UCSD-AML1 (cell line): ENCODE data around the gene FNIP1.
A peak's percentile ranks its signal among the peaks of the same experiment; 100 is the strongest.
"Not testable (repeated sequence)": the region's sequence is repeated elsewhere in the genome, so short reads cannot be mapped to it uniquely, and the experiment has no call there.

Experiments
- DNase-seq: peaks from one replicate; lab custom pipeline; 2025; ENCODE audit not compliant: unreplicated experiment; lab: John Stamatoyannopoulos, UW

Gene FNIP1

GRCh38 chr5:131640043-131640856, 156.6 kb downstream of the FNIP1 start:
- DNase-seq: no peak

GRCh38 chr5:131639148-131639547, 157.7 kb downstream of the FNIP1 start:
- no peak for DNase-seq

- no peak for DNase-seq
These were observed 159.1 kb downstream of the FNIP1 start for GRCh38 chr5:131637694-131638093.

GRCh38 chr5:131635684-131636572, 160.9 kb downstream of the FNIP1 start:
- DNase-seq: no peak

GRCh38 chr5:131634996-131635683, 161.7 kb downstream of the FNIP1 start, which contains the start of gene RAPGEF6:
TSS of gene RAPGEF6 (minus strand) at chr5:131635229. CDS start at chr5:131635030, 199 bp downstream.
- DNase-seq: peak; percentile 100

- peak; percentile 82 for DNase-seq
These were observed 162.2 kb downstream of the FNIP1 start for GRCh38 chr5:131634666-131634995.

- no peak for DNase-seq
These were observed 162.6 kb downstream of the FNIP1 start for GRCh38 chr5:131634238-131634637.

- DNase-seq: no peak
These were observed 163.0 kb downstream of the FNIP1 start for GRCh38 chr5:131633830-131634229.

- DNase-seq: no peak
These were observed 165.9 kb downstream of the FNIP1 start for GRCh38 chr5:131630963-131631350.

GRCh38 chr5:131630208-131630962, 166.4 kb downstream of the FNIP1 start:
- DNase-seq: no peak

- no peak for DNase-seq
These were observed 167.8 kb downstream of the FNIP1 start for GRCh38 chr5:131628990-131629389.

GRCh38 chr5:131627207-131627865, 169.5 kb downstream of the FNIP1 start:
- no peak for DNase-seq

- no peak for DNase-seq
These were observed 174.2 kb downstream of the FNIP1 start for GRCh38 chr5:131622633-131623032.

- not testable (repeated sequence) for DNase-seq
These were observed 175.7 kb downstream of the FNIP1 start for GRCh38 chr5:131621164-131621563.

- no peak for DNase-seq
These were observed 177.7 kb downstream of the FNIP1 start for GRCh38 chr5:131619102-131619501.

GRCh38 chr5:131617140-131617822, 179.5 kb downstream of the FNIP1 start:
- no peak for DNase-seq

GRCh38 chr5:131615957-131616356, 180.9 kb downstream of the FNIP1 start:
- no peak for DNase-seq

GRCh38 chr5:131613423-131613822, 183.4 kb downstream of the FNIP1 start:
- no peak for DNase-seq

- no peak for DNase-seq
These were observed 185.8 kb downstream of the FNIP1 start for GRCh38 chr5:131611064-131611381.
